Activated T-cell treated with anti-CD3 and anti-CD28 coated beads for 1 hour (primary cell): ENCODE results near the gene CD63.
"Not testable (repeated sequence)": the region's sequence is repeated elsewhere in the genome, so short reads cannot be mapped to it uniquely, and the experiment has no call there.

ENCODE experiments used
- DNase-seq: peaks from one replicate; pipeline ENCODE4 v3.0.0-alpha.2; 2020; ENCODE audit warnings: low read depth

CD63 gene

DNA sequence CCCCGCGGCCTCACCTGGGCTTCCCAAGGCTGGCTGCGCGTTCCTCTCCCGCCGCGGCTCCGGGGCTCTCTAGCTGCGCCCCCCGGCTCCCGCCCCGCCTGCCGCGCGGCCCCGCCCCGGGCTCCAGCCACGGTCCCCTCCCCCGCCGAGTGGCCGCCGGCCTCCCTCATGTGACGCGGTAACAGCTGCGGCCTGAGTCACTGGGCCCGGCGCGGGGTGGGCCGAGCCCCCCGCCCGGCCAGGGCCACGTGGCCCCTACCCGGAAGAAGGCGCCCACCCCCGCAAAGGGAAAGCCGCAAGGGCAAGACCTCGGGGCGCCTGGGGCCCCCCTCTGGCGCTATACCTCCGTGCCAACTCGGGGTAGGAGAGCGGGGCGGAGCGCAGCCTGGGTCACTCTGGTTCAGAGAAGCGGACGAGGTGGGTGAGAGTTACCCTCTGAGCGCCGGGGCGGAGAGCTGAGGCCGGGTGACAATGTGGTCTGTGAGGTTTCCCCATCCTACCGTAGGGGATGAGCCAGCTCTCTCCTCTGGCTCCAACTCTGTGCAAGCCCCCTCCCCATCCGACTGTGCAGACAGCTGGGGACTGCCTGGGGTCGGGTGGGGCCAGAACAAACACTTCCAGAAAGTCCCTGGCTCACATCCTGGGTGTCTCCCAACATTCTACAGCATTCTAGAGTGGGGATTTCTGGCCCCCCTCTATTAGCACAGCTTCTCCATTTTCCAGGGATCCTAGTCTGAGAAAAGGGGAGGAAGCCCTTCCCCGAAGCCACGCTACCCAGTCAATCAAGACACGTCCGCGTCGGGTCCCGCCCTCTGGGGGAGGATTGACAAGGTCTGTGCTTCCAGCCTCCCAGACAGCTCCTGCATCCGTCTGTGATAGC, at the start of gene CD63:
TSS of gene CD63 (minus strand) at position 71 of the 880 bp plus-strand sequence. CDS start 668 bp downstream, outside the sequence.
- peak; percentile 40 for DNase-seq

- no peak for DNase-seq
Measured at GRCh38 chr12:55777856-55778255, 49.0 kb upstream of the CD63 start.

DNA sequence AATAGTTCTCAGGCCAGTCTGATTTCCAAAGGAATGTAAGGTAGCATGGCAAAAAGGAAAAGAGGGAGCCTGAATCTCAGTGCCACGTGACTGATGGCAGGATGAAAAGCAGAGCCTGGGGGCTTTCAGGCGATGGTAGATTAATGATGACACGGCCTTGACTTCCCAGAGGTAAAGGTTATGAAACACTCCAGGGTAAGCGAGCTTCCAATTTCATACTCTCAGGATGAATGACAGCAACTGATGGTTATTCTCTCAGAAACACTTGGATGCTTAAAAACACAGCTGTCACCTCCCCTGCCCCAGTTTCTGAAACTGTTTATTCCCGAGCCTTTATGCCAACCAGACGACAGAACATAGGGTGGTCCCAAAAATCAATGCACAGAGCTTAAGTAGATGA, 42.9 kb upstream of the CD63 start:
- no peak for DNase-seq

- DNase-seq, result no peak
Measured at GRCh38 chr12:55767156-55767555, 38.3 kb upstream of the CD63 start.

- DNase-seq, result no peak
Measured at GRCh38 chr12:55765736-55766290, 37.0 kb upstream of the CD63 start.

- DNase-seq, result no peak
Measured at GRCh38 chr12:55762646-55763045, 33.8 kb upstream of the CD63 start.

DNA sequence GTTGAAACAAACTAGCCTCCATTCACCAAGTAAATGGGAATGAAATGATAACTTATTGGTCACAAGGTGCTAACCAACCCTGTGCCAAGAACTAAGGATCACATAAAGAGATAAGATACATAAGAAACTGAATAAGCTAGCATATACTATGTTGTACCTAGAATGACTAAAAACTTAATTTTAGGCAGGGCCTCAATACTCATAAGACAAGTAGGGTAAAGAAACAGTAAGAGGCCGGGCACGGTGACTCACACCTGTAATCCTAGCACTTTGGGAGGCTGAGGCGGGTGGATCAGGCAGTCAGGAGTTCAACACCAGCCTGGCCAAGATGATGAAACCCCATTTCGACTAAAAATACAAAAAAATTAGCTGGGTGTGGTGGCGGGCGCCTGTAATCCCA, 31.9 kb upstream of the CD63 start:
- no peak for DNase-seq

DNA sequence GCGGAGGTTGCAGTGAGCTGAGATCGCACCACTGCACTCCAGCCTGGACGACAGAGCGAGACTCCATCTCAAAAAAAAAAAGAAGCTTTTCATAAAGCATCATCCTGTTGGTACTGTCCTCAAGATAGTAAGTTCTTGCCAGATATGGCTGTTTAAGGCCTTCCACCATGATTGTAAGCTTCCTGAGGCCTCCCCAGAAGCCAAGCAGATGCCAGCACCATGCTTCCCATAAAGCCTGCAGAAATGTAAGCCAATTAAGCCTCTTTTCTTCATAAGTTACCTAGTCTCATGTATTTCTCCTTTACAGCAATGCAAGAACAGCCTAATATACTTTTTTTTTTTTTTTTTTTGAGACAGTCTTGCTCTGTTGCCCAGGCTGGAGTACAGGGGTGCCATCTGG, 29.8 kb upstream of the CD63 start:
- not testable (repeated sequence) for DNase-seq

- DNase-seq, result no peak
Measured at GRCh38 chr12:55757701-55758100, 28.9 kb upstream of the CD63 start.

- DNase-seq, result no peak
Measured at GRCh38 chr12:55755246-55755645, 26.4 kb upstream of the CD63 start.

DNA sequence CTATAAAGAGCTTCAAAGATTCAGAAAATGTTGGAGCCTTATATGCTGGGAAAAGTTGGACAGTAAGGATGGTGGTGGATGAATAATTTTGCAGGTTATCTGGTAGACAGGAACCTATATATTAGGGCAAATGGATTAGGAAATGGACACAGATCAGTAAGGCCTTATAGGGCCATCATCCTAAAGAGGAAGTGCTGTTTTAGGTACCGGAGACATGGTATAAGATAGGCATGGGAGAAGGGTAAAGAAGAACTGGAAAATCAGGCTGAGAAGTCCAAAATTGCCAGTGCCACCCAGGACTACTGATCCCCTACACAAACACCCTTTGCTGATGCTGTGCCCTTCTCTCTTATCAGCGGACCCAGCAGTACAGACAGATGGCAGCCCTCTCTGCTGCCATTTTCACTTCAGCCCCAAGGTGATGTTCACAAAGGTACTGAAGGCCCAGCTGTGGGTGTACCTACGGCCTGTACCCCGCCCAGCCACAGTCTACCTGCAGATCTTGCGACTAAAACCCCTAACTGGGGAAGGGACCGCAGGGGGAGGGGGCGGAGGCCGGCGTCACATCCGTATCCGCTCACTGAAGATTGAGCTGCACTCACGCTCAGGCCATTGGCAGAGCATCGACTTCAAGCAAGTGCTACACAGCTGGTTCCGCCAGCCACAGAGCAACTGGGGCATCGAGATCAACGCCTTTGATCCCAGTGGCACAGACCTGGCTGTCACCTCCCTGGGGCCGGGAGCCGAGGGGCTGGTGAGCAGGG, 19.6 kb upstream of the CD63 start:
- no peak for DNase-seq

- no peak for DNase-seq
Measured at GRCh38 chr12:55746913-55747231, 18.1 kb upstream of the CD63 start.

- no peak for DNase-seq
Measured at GRCh38 chr12:55746174-55746912, 17.5 kb upstream of the CD63 start.

- DNase-seq, result no peak
Measured at GRCh38 chr12:55745361-55746173, 16.8 kb upstream of the CD63 start.

DNA sequence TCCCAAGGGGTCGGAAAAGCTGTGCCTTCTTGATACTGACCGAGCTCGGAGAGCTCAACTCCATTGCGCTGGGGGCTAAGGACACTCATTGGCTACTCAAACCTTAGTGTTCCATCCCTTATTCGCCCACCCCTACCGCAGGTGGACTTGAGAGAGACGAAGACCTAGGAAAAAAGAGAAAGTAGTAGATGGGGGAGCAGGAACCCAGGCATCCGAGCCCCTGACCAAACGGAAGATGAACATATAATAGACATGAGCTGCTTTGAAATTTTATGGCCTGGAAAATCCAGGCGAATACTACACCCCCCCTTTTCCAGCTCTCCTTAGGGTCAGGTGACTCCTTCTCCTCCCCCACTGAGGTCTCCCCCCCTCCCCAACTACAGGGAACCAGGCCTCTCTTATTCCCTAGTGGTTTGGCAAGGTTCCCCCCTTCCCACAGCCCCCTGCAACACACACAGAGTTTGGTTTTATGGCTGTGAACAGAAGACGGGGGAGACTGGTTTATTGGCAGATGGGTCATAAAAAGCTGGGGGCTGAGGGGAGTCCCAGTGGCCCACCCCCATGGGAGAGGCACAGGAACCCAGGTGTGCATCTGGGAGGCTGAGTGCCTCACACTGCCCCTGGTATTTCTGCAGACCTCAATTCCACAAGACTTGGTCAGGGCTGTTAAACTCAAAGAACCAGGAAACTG, 15.7 kb upstream of the CD63 start:
- no peak for DNase-seq

DNA sequence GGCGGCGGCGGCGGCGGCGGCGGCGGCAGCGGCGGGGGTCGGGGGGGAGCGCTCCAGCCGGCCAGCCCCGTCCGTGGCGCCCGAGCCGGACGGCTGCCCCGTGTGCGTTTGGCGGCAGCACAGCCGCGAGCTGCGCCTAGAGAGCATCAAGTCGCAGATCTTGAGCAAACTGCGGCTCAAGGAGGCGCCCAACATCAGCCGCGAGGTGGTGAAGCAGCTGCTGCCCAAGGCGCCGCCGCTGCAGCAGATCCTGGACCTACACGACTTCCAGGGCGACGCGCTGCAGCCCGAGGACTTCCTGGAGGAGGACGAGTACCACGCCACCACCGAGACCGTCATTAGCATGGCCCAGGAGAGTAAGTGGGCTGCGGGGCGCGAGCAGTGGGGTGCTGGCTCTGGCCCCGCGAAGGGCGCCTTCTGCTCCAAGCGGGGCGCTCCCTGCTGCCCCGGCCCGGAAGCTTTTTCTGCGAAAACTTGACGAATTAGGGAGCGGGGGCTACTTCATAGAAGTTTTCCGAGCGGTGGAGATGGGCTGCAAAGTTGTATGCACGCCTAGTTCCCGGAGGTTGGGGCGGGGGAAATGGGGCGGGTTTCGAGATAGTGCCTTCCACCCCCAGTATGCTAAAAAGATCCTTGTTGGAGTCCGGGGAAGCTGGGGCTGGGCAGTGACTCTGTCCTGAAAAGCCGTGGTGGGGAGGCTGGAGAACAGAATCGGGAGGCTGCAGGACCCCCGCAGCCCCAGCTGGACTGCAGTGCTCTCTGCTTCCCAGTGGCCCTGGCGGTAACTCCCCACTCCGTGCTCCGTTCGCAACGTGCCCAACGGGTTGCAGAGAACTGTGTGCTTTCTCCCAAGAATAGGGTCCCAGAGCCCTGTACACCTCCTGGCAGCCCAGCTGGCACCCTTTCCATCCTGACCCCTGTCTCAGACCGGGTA, 14.9 kb upstream of the CD63 start:
- peak; percentile 16 for DNase-seq

- peak; percentile 57 for DNase-seq
Measured at GRCh38 chr12:55742719-55743405, 14.1 kb upstream of the CD63 start, which contains the start of gene GDF11. Gene GDF11 (plus strand): TSS chr12:55743122. CDS start chr12:55743317, 195 bp downstream.

GRCh38 chr12:55741931-55742680, 13.3 kb upstream of the CD63 start:
- DNase-seq, result no peak
